Measurements from ENCODE around the gene CYP2C8. TPM values are rescaled to one million over a fixed set of nuclear protein-coding genes. Genes with fewer than 3 reads are reported as not detected.
"Not testable (repeated sequence)": the region's sequence is repeated elsewhere in the genome, so short reads cannot be mapped to it uniquely, and the experiment has no call there.

CYP2C8 gene
- not detected for polyA plus RNA-seq (ENCODE audit: low read depth in 6 of 6)

DNA sequence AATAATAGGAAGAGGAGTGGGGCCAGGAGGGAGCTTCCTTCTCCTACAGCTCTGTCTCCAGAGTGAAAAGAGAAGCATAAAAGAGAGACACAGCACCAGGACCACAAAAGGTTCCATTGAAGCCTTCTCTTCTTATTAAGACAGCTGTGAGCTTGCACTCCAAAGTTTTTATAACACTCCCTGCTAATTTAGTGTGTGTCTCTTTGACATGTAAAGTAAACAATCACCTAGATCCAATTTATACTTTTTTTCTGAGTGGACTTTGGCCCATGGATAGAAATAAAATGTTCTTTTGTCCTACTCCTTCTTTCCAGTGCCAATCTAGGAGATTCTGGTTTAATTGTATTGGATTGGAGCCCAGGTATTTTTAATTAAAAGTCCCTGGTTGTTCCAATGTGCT lies at the start of gene CYP2C8:
Gene CYP2C8, minus strand, starts transcription at position 212 of the 400 bp plus-strand sequence. Its CDS starts 95 bp downstream, at position 117.
- no peak for ATAC-seq (ENCODE audit: low read depth in 2 of 2)
- Mint-ChIP-seq H3K4me1 (no peaks in the 10 kb centered on the region), H3K9me3 (peaks cover 0 to 3% (median 0%) of the 10 kb centered on the region in 7 donors)

DNA sequence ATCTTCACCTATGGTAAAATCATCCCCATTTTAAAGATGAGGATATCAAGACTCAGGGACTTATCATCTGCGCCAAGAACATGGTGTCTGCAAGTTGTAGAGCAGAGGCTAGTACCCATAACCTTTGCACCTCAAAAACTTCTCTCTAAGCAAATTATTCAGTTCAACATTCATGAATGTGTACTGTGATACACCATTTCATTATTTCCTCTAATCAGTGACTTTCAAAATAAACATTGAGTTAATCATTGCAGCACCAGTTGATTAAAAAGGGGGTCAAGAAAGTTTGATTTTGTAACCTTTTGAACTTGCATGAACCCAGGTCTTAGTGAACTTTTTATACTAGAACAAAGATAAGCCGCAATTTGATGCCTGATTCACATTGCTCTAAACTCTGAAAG lies 47.6 kb upstream of the CYP2C8 start:
- H3K9me3 Mint-ChIP-seq, result peaks cover 16 to 79% (median 59%) of the 10 kb centered on the region in 7 donors
- peaks cover 26 to 33% of the 10 kb centered on the region in 2 donors for H3K36me3 Mint-ChIP-seq
- no peak overlapping the region for H3K27ac Mint-ChIP-seq
- no peaks in the 10 kb centered on the region for H3K4me1 Mint-ChIP-seq
- H3K27me3 Mint-ChIP-seq, result peaks cover 23 to 46% (median 28%) of the 10 kb centered on the region in 3 donors
- H3K4me3 Mint-ChIP-seq, result no peak overlapping the region
- ATAC-seq (ENCODE audit: low read depth in 2 of 2) (no peak), DNase-seq (no peak)

More for the DNA sequence above, at the start of gene CYP2C8:
- DNase-seq, result no peak
- H3K4me3 Mint-ChIP-seq, result no peak within 1 kb of the TSS
- H3K36me3 Mint-ChIP-seq, result no peaks in the 10 kb centered on the region
- no peaks in the 10 kb centered on the region for H3K27me3 Mint-ChIP-seq
- H3K27ac Mint-ChIP-seq, result no peak within 1 kb of the TSS

DNA sequence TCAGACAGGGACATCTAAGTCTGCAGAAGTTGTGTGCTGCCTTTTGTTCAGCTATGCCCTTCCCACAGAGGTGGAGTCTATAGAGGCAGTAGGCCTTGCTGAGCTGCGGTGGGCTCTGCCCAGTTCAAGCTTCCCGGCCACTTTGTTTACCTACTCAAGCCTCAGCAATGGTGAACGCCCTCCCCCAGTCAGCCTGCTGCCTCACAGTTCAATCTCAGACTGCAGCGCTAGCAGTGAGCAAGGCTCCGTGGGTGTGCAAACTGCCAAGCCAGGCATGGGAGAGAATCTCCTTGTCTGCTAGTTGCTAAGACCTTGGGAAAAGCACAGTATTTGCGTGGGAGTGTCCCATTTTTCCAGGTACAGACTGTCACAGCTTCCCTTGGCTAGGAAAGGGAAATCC lies 41.5 kb upstream of the CYP2C8 start:
- Mint-ChIP-seq H3K9me3 (peaks cover 7 to 47% (median 28%) of the 10 kb centered on the region in 7 donors), H3K27me3 (peaks cover 5 to 16% (median 6%) of the 10 kb centered on the region in 3 donors), H3K36me3 (peaks cover 0 to 15% of the 10 kb centered on the region in 2 donors)
- DNase-seq; H3K4me1 Mint-ChIP-seq; H3K4me3 Mint-ChIP-seq; ATAC-seq (ENCODE audit: low read depth in 2 of 2); H3K27ac Mint-ChIP-seq: not testable (repeated sequence)

DNA sequence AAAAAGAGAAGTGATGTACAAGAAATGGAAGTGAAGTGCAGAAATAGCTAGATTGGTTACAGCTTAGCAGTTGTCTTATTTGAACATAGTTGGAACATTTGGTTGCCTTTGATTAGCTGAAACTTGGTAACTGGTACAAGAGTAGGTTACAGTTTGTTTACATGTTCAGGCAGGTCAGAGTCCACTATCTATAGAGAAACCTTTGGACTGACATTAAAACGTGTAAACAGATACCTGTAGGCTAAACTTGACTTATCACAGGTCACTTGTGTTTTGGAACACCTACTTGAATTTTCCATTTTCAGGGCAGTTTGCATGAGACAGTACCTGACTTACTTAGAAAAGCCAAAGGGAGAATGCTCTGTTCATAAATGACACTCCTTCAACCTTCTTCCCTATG lies 28.5 kb upstream of the CYP2C8 start:
- Mint-ChIP-seq H3K36me3 (no peaks in the 10 kb centered on the region), H3K27me3 (no peaks in the 10 kb centered on the region), H3K27ac (no peak overlapping the region), H3K4me3 (no peak overlapping the region), H3K9me3 (peaks cover 0 to 3% (median 0%) of the 10 kb centered on the region in 7 donors), H3K4me1 (no peaks in the 10 kb centered on the region)
- no peak for DNase-seq
- ATAC-seq (ENCODE audit: low read depth in 2 of 2), result no peak

DNA sequence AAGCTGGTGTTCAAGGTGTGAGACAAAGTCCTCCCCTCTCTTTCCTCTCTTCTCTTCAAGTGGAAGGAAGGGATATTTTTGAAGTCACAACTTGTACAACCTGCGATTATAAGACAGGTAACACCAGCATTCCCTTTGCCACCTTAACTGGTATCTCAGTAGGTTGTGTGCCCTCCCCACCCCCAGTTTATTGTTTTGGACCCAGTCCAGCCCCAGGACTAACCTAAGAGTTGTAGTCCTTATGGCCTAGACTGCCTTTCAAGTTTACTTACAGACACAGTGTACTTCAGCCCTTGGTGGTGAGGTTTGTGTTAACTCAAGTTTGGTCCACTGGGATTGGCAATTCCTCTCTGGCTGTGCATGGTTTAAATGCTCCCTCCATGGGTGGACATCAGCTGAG lies 26.8 kb upstream of the CYP2C8 start:
- Mint-ChIP-seq H3K9me3 (peaks cover 0 to 7% (median under 1%) of the 10 kb centered on the region in 7 donors), H3K36me3 (no peaks in the 10 kb centered on the region), H3K27me3 (no peaks in the 10 kb centered on the region), H3K27ac (peak overlapping the region in 1 of 6 donors; percentile 9), H3K4me3 (no peak overlapping the region), H3K4me1 (no peaks in the 10 kb centered on the region)
- DNase-seq (no peak), ATAC-seq (ENCODE audit: low read depth in 2 of 2) (no peak)

DNA sequence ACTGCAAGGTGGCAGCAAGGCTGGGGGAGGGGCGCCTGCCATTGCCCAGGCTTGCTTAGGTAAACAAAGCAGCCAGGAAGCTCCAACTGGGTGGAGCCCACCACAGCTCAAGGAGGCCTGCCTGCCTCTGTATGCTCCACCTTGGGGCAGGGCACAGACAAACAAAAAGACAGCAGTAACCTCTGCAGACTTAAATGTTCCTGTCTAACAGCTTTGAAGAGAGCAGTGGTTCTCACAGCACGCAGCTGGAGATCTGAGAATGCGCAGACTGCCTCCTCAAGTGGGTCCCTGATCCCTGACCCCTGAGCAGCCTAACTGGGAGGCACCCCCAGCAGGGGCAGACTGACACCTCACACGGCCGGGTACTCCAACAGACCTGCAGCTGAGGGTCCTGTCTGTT lies 10.3 kb upstream of the CYP2C8 start:
- H3K27me3 Mint-ChIP-seq, result peaks cover 0 to 11% (median 9%) of the 10 kb centered on the region in 3 donors
- not testable (repeated sequence) for H3K4me1 Mint-ChIP-seq; H3K4me3 Mint-ChIP-seq; H3K27ac Mint-ChIP-seq; ATAC-seq (ENCODE audit: low read depth in 2 of 2); DNase-seq
- H3K36me3 Mint-ChIP-seq, result peaks cover 0 to 13% of the 10 kb centered on the region in 2 donors
- H3K9me3 Mint-ChIP-seq, result peaks cover 0 to 20% (median 11%) of the 10 kb centered on the region in 7 donors

DNA sequence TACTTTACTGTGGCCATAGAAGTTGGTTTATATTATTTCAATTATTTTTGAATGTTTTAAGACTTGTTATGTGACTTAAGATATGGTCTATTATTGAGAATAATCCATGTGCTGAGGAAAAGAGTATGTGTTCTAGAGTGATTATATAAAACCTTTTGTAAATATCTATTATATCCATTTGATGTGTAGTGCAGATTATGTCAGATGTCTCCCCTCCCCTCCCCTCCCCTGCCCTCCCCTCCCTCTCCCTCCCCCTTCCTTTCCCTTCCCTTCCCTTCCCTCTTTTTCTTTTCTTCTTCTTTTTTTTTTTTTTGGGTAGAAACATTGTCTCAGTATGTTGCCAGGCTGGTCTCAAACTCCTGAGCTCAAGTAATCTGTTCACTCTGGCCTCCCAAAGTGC lies 8.3 kb upstream of the CYP2C8 start:
- Mint-ChIP-seq H3K27ac (no peak overlapping the region), H3K36me3 (peaks cover 0 to 13% of the 10 kb centered on the region in 2 donors), H3K4me3 (no peak overlapping the region), H3K9me3 (peaks cover 0 to 20% (median 9%) of the 10 kb centered on the region in 7 donors), H3K4me1 (no peaks in the 10 kb centered on the region), H3K27me3 (peaks cover 0 to 11% (median 9%) of the 10 kb centered on the region in 3 donors)
- DNase-seq, result no peak
- ATAC-seq (ENCODE audit: low read depth in 2 of 2), result no peak

DNA sequence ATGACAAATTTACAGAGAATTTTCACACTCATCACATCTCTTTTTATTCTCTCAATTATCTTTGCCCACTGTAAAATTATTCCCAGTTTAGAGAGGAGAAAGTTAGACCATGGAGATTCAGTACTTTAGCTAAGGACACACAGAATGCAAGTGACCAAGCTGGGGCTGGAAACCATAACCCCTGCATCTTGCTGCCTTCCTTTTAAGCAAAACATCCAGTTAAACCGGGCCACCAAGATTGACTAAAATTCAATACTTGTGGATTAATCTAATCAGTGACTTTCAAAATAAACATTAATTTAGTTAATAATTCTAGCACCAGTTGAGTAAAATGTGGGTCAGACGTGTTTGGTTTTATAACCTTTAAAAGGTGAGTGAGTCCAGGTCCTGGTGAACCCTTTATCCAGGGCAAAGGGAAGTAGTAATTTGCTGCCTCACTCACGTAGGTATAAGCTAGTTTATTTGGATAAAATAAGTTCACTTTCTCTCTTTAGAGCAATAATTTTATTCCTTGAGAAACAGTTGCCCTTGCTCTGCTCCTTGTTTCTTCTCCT lies 1.9 kb upstream of the CYP2C8 start:
- no peaks in the 10 kb centered on the region for H3K9me3 Mint-ChIP-seq
- H3K36me3 Mint-ChIP-seq, result no peaks in the 10 kb centered on the region
- no peak for DNase-seq
- no peak for ATAC-seq (ENCODE audit: low read depth in 2 of 2)
- no peaks in the 10 kb centered on the region for H3K4me1 Mint-ChIP-seq
- no peaks in the 10 kb centered on the region for H3K27me3 Mint-ChIP-seq
- no peak overlapping the region for H3K4me3 Mint-ChIP-seq
- no peak overlapping the region for H3K27ac Mint-ChIP-seq

DNA sequence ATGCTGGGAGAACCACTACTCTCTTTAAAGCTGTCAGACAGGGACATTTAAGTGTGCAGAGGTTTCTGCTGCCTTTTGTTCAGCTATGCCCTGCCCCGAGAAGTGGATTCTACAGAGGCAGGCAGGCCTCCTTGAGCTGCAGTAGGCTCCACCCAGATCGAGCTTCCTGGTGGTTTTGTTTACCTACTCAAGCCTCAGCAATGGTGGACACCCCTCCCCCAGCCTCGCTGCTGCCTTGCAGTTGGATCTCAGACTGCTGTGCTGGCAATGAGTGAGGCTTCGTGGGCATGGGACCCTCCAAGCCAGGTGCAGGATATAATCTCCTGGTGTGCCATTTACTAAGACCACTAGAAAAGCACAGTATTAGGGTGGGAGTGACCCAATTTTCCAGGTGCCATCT lies 5.2 kb downstream of the CYP2C8 start:
- not testable (repeated sequence) for ATAC-seq (ENCODE audit: low read depth in 2 of 2); H3K27ac Mint-ChIP-seq; H3K4me1 Mint-ChIP-seq; DNase-seq; H3K9me3 Mint-ChIP-seq; H3K4me3 Mint-ChIP-seq; H3K36me3 Mint-ChIP-seq; H3K27me3 Mint-ChIP-seq

DNA sequence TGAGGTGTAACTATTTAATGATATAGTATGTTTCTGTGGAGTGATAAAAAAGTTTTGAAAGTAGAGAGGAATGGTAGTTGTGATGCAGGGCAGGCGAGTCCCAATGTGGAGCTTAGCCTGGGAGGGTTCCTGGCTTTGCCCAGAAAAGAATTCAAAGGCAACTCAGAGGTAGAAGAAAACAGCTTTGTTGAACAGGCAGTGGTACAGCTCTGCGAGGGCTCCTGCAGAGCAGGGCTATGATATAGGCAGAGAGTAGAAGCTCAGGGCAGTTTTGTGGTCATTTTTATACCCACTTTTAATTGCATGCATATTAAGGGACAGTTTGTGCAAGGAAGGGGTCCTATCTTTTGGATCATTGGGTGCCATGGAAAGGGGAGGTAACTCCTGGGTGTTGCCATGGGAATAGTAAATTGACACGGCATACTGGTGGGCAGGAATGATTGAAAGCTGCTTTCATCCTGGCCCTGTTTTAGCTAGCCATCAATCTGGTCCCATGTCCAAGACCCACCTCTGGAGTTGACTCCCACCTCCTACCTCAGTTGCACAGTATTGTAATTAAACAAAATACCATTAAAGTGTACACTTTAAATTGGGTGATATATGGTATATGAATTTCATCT lies 12.4 kb downstream of the CYP2C8 start:
- no peak overlapping the region for H3K4me3 Mint-ChIP-seq
- H3K27me3 Mint-ChIP-seq, result no peaks in the 10 kb centered on the region
- no peaks in the 10 kb centered on the region for H3K36me3 Mint-ChIP-seq
- H3K27ac Mint-ChIP-seq, result no peak overlapping the region
- H3K9me3 Mint-ChIP-seq, result peaks cover 0 to 6% (median 0%) of the 10 kb centered on the region in 7 donors
- ATAC-seq (ENCODE audit: low read depth in 2 of 2) (no peak), DNase-seq (no peak)
- H3K4me1 Mint-ChIP-seq, result no peaks in the 10 kb centered on the region

DNA sequence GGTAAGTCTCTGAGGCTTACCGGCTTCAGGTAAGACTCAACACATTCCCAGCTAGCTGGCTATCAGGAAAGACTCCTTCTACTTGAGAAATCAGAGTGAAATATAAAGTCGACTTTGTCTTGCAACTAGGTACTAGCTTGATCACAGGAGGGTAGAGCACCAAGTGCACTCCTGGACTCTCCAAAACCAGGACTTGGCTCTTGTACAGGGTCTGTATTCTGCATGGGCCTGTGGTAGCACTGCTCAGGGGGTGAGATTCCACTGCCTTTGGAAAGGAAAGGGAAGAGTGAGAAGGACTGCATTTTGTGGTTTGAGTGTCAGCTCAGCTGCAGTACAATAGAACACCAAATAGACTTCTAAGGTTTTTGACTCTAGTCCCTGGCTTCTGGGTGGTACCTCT lies 19.4 kb downstream of the CYP2C8 start:
- Mint-ChIP-seq H3K4me1 (peaks cover 0 to 6% (median 0%) of the 10 kb centered on the region in 3 donors), H3K9me3 (peaks cover 0 to 13% (median 9%) of the 10 kb centered on the region in 7 donors), H3K4me3 (no peak overlapping the region), H3K36me3 (no peaks in the 10 kb centered on the region), H3K27me3 (no peaks in the 10 kb centered on the region), H3K27ac (peak overlapping the region in 2 of 6 donors; percentile 9 to 23)
- ATAC-seq (ENCODE audit: low read depth in 2 of 2) (no peak), DNase-seq (no peak)

DNA sequence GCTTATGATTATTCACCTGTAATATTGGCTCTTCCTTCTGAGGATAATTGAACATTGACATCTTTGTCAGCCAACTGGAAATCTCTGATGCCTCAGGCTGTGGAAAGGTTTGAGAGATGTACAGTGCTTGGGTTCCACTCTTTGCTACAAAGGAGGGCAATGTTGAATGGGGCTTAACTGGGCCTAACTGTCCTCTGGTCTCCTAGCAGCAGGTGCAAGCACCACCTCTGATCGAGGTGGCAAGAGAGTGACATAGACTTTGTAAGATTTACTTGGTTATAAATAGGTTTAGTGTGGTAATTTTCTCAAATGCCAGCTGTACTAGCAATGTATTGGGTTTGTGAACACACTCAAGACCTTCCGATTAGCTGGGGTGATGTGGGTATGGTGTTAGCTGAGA lies 21.1 kb downstream of the CYP2C8 start:
- Mint-ChIP-seq H3K4me1 (peaks cover 0 to 6% (median 0%) of the 10 kb centered on the region in 3 donors), H3K27ac (no peak overlapping the region), H3K27me3 (no peaks in the 10 kb centered on the region), H3K4me3 (no peak overlapping the region), H3K36me3 (peaks cover 0 to 4% of the 10 kb centered on the region in 2 donors), H3K9me3 (peaks cover 0 to 13% (median 9%) of the 10 kb centered on the region in 7 donors)
- no peak for DNase-seq
- ATAC-seq (ENCODE audit: low read depth in 2 of 2), result no peak

DNA sequence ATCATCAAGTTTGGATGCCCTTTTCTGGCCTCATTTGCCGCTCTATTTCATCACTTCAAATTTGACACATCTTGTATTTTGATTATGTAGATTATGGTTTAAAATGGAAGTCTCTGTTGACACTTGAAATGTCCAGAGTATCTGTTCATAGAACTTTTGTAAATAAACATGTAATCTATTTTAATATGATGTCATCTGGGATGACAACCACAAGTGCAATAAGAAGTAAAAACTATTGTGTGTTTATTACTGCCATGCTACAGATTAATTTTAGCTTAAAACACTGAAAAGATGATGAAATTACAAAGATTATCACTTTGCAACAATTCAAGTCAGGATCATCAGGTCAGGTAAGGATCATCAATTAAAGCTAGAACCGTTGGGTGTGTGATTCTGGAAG lies 30.0 kb downstream of the CYP2C8 start:
- peaks cover 0 to 5% of the 10 kb centered on the region in 2 donors for H3K36me3 Mint-ChIP-seq
- H3K27ac Mint-ChIP-seq, result no peak overlapping the region
- H3K4me1 Mint-ChIP-seq, result no peaks in the 10 kb centered on the region
- no peaks in the 10 kb centered on the region for H3K9me3 Mint-ChIP-seq
- no peaks in the 10 kb centered on the region for H3K27me3 Mint-ChIP-seq
- H3K4me3 Mint-ChIP-seq, result no peak overlapping the region
- DNase-seq, result no peak
- ATAC-seq (ENCODE audit: low read depth in 2 of 2), result no peak
